K562 (cell line): Measurements from ENCODE around the gene JSRP1. TPM values are rescaled to one million over a fixed set of nuclear protein-coding genes. Genes with fewer than 3 reads are reported as not detected.

Experiments
- ATAC-seq: fragments of 200-7000 bp; cut with Tn5 transposase; 3 replicates; pipeline ENCODE4 v1.9.1; 2020; ENCODE audit warnings: moderate library complexity
- BruUV-seq: library from RNA; stranded (reverse); fragments of 400-500 nt; replicated peaks from 2 replicates; lab custom pipeline; 2021; lab: Mats Ljungman, UMichigan
- CTCF ChIA-PET: fragments of 300-600 bp; formaldehyde crosslinking; extraction: SDS; loops from one replicate; lab custom pipeline; 2021; ENCODE audit warnings: low intra/inter-chr PET ratio; lab: Yijun Ruan, JAX
- POLR2A ChIA-PET: fragments of 300-600, 350-650 bp; sonication (Branson Sonifier 250); formaldehyde crosslinking; extraction: SDS; loops from one replicate; lab custom pipeline; 2021; ENCODE audit warnings: antibody characterized with exemption, inconsistent platforms; lab: Yijun Ruan, JAX
- DNase-seq, 4 experiments: peaks; one replicate each; pipeline versions ENCODE4 v3.0.0 to v3.0.0-alpha.2; 2011 to 2018; ENCODE audit warnings: low spot score in 3 of 4, mixed read lengths in 3 of 4; ENCODE audit errors: extremely low read depth in 1 of 4
- FAIRE-seq: peaks from 2 replicates; lab custom pipeline; 2011; peaks lifted over from hg19 to GRCh38; lab: Jason Lieb, UNC
- H2AFZ ChIP-seq: 2 replicates; pipeline ENCODE4 v1.6.0; 2011; ENCODE audit warnings: low read depth, low read length, control low read depth, inconsistent platforms
- H3K27ac ChIP-seq: fragments of 200-600 bp; 3 replicates; pipeline ENCODE4 v1.8.0; 2011; ENCODE audit warnings: low read depth, mild to moderate bottlenecking, control low read depth, inconsistent platforms, low read length, moderate library complexity, mixed read lengths; ENCODE audit errors: extremely low read depth
- H3K27me3 ChIP-seq, 2 experiments: fragments of 300-600 bp in 1 of 2; 2 replicates in 1 of 2; 3 replicates in 1 of 2; pipeline versions ENCODE4 v1.6.0 to v1.8.0; 2011; ENCODE audit warnings: inconsistent platforms in 2 of 2, low read length in 2 of 2, mild to moderate bottlenecking in 1 of 2, mixed read lengths in 1 of 2, moderate library complexity in 1 of 2; ENCODE audit not compliant: control insufficient read depth in 2 of 2, insufficient read depth in 2 of 2
- H3K36me3 ChIP-seq: fragments of 300-600 bp; 3 replicates; pipeline ENCODE4 v1.8.0; 2011; ENCODE audit warnings: mild to moderate bottlenecking, low read length, inconsistent platforms; ENCODE audit not compliant: control insufficient read depth, insufficient read depth
- H3K4me1 ChIP-seq, 2 experiments: fragments of 200-600 bp in 1 of 2; replicated peaks in 1 of 2; 2 replicates in 1 of 2; 3 replicates in 1 of 2; pipeline versions ENCODE4 v1.5.1 to v1.8.0; 2011; ENCODE audit warnings: inconsistent platforms in 2 of 2, low read length in 2 of 2, mild to moderate bottlenecking in 1 of 2, mixed read lengths in 1 of 2, moderate library complexity in 1 of 2; ENCODE audit not compliant: control insufficient read depth in 2 of 2, insufficient read depth in 2 of 2
- H3K4me2 ChIP-seq: 2 replicates; pipeline ENCODE4 v1.6.1; 2011; ENCODE audit warnings: low read length, control low read depth, inconsistent platforms, mixed read lengths; ENCODE audit not compliant: insufficient read depth
- H3K4me3 ChIP-seq: fragments of 200-600 bp; sonication (generic), shearing (Covaris generic); 2 replicates; pipeline ENCODE4 v1.5.1; 2016; ENCODE audit warnings: control low read depth, inconsistent platforms
- H3K79me2 ChIP-seq: fragments of 200-600 bp; 3 replicates; pipeline ENCODE4 v1.8.0; 2011; ENCODE audit warnings: low read length, inconsistent platforms; ENCODE audit not compliant: control insufficient read depth, insufficient read depth
- H3K9ac ChIP-seq, 2 experiments: 2 replicates each; pipeline versions ENCODE4 v1.6.0 to v1.6.1; 2011; ENCODE audit warnings: low read depth in 2 of 2, low read length in 2 of 2, control low read depth in 1 of 2, inconsistent platforms in 1 of 2, mild to moderate bottlenecking in 1 of 2, mixed read lengths in 1 of 2; ENCODE audit not compliant: insufficient read depth in 1 of 2
- H3K9me1 ChIP-seq: one replicate; pipeline ENCODE4 v1.6.0; 2011; ENCODE audit warnings: inconsistent platforms, mild to moderate bottlenecking, low read length, moderate library complexity; ENCODE audit not compliant: control insufficient read depth, insufficient read depth
- H3K9me3 ChIP-seq: replicated peaks from 2 replicates; pipeline ENCODE4 v1.5.1; 2011; ENCODE audit warnings: low read depth, low read length, inconsistent platforms; ENCODE audit not compliant: control insufficient read depth, insufficient read depth
- H4K20me1 ChIP-seq: replicated peaks from 2 replicates; pipeline ENCODE4 v1.6.1; 2011; ENCODE audit warnings: low read length, inconsistent platforms, mixed read lengths; ENCODE audit not compliant: control insufficient read depth, insufficient read depth
- BRF1 ChIP-seq: IDR thresholded peaks from 3 replicates; pipeline ENCODE4 v1.6.1; 2011; ENCODE audit warnings: borderline replicate concordance, mild to moderate bottlenecking; ENCODE audit not compliant: insufficient read length; ENCODE audit errors: extremely low read depth
- CCNT2 ChIP-seq: IDR thresholded peaks from 2 replicates; pipeline ENCODE4 v1.6.1; 2011; ENCODE audit warnings: borderline replicate concordance, low read depth, mild to moderate bottlenecking, moderate library complexity, mixed read lengths, low read length; ENCODE audit not compliant: insufficient read length; ENCODE audit errors: extremely low read depth
- DDX20 ChIP-seq: fragments of 450-650 bp; IDR thresholded peaks from 2 replicates; pipeline ENCODE4 v1.6.1; 2016; ENCODE audit warnings: missing genetic modification characterization, low read depth, mild to moderate bottlenecking, missing compliant biosample characterization, moderate library complexity
- HMG20B ChIP-seq: fragments of 250-450 bp; sonication (Bioruptor Pico); IDR thresholded peaks from 2 replicates; pipeline ENCODE4 v1.5.0; 2021; ENCODE audit warnings: mild to moderate bottlenecking
- HMGN3 ChIP-seq: IDR thresholded peaks from 2 replicates; pipeline ENCODE4 v1.6.1; 2011; ENCODE audit warnings: borderline replicate concordance, low read depth, mild to moderate bottlenecking, mixed read lengths, low read length; ENCODE audit not compliant: insufficient read length; ENCODE audit errors: extremely low read depth
- JUN ChIP-seq, 2 experiments: sonication (generic) in 1 of 2; formaldehyde crosslinking in 1 of 2; IDR thresholded peaks; 2 replicates each; pipeline versions ENCODE4 v1.6.1 to v1.8.0; 2012 to 2022; ENCODE audit warnings: borderline replicate concordance in 2 of 2, mild to moderate bottlenecking in 2 of 2, improper control_type of control experiment in 1 of 2, low read depth in 1 of 2, low read length in 1 of 2, missing genetic modification reagents in 1 of 2
- MYNN ChIP-seq, 2 experiments: sonication (generic); formaldehyde crosslinking in 1 of 2; IDR thresholded peaks; 2 replicates each; pipeline versions ENCODE4 v1.5.0 to v1.6.1; 2016 to 2020; ENCODE audit warnings: antibody characterized with exemption in 1 of 2, missing genetic modification reagents in 1 of 2
- RBFOX2 ChIP-seq: fragments of 200-400 bp; formaldehyde crosslinking; IDR thresholded peaks from 2 replicates; pipeline ENCODE4 v1.6.1; 2017; ENCODE audit warnings: low read depth, mild to moderate bottlenecking, low read length, moderate library complexity
- RBM22 ChIP-seq: fragments of 200-400 bp; formaldehyde crosslinking; IDR thresholded peaks from 2 replicates; pipeline ENCODE4 v1.6.1; 2018; ENCODE audit warnings: low read length, low read depth; ENCODE audit not compliant: poor library complexity, severe bottlenecking
- SUPT5H ChIP-seq: fragments of 450-650 bp; IDR thresholded peaks from 2 replicates; pipeline ENCODE4 v1.6.1; 2016
- ZNF143 ChIP-seq: sonication (generic); formaldehyde crosslinking; IDR thresholded peaks from 2 replicates; pipeline ENCODE4 v1.9.0; 2022; ENCODE audit warnings: mild to moderate bottlenecking, missing genetic modification reagents
- ZNF324 ChIP-seq: fragments of 250-450 bp; sonication (Bioruptor Pico); IDR thresholded peaks from 2 replicates; pipeline ENCODE4 v1.4.0; 2020; ENCODE audit warnings: mild to moderate bottlenecking
- ZNF551 ChIP-seq: fragments of 250-450 bp; sonication (Bioruptor Pico); IDR thresholded peaks from 2 replicates; pipeline ENCODE4 v1.5.0; 2021; ENCODE audit warnings: mild to moderate bottlenecking, moderate library complexity
- WGBS: fragments of 100-300 bp; shearing (Covaris generic); methylation state at CpG from one replicate; pipeline ENCODE4 v1.1.6; 2016; ENCODE audit warnings: low coverage, mixed read lengths; ENCODE audit not compliant: insufficient coverage; ENCODE audit errors: missing lambda C conversion rate; 5-methylcytosine and 5-hydroxymethylcytosine counted together
- in situ Hi-C: fragments of 300-500 bp; cut with MboI; formaldehyde crosslinking; loops from 4 replicates; pipeline ENCODE4 v1.15.0; 2018; ENCODE audit warnings: inconsistent platforms, mixed read lengths
- intact Hi-C: fragments of 100-400 bp; cut with micrococcal nuclease; formaldehyde crosslinking; loops from 2 replicates; pipeline ENCODE4 v1.14.2; 2022
- polyA plus RNA-seq, 8 experiments: library from polyadenylated mRNA; depleted of rRNA in 4 of 8; stranded (reverse) in 5 of 8; unstranded in 3 of 8; fragments of >200 nt; fragmentation: Nextera tagmentation in 2 of 8; fragmentation: Illumina TruSeq in 1 of 8; extraction: Ambion mirVana in 2 of 8; extraction: Trizol in 1 of 8; gene quantifications; 2 replicates each; pipeline versions ENCODE4 v1.2.1 to v1.2.3, GENCODE V29; 2011 to 2014; ENCODE audit warnings: inconsistent platforms in 1 of 8, missing spikeins in 1 of 8
- total RNA-seq, 7 experiments: library from RNA; depleted of rRNA in 6 of 7; stranded (reverse); fragments of >200 nt in 6 of 7; fragmentation: Illumina TruSeq in 2 of 7; extraction: Trizol in 2 of 7; gene quantifications; 2 replicates each; pipeline versions ENCODE4 v1.2.1 to v1.2.3, GENCODE V29; 2011 to 2021; ENCODE audit warnings: low replicate concordance in 1 of 7
- TF ChIP-seq, protein P1 (sequence below): fragments of 250-450 bp; sonication (Bioruptor Pico); IDR thresholded peaks from 2 replicates; pipeline ENCODE4 v1.6.1; 2021; ENCODE audit warnings: mild to moderate bottlenecking
- TF ChIP-seq, protein P2 (sequence below): fragments of 450-650 bp; IDR thresholded peaks from 2 replicates; pipeline ENCODE4 v1.7.0; 2016; ENCODE audit warnings: borderline replicate concordance
- TF ChIP-seq, protein P3 (sequence below): fragments of 450-650 bp; formaldehyde crosslinking; IDR thresholded peaks from 2 replicates; pipeline ENCODE4 v1.4.0; 2020; ENCODE audit warnings: mild to moderate bottlenecking, mixed read lengths

The JSRP1 gene
- total and polyA plus RNA-seq, 9 of the 15 experiments (the other 6 are each of a cell fraction or from before 2014, with no cell fraction given) = 0.08 to 1.2 (median 0.51) TPM; not detected in 4

DNA sequence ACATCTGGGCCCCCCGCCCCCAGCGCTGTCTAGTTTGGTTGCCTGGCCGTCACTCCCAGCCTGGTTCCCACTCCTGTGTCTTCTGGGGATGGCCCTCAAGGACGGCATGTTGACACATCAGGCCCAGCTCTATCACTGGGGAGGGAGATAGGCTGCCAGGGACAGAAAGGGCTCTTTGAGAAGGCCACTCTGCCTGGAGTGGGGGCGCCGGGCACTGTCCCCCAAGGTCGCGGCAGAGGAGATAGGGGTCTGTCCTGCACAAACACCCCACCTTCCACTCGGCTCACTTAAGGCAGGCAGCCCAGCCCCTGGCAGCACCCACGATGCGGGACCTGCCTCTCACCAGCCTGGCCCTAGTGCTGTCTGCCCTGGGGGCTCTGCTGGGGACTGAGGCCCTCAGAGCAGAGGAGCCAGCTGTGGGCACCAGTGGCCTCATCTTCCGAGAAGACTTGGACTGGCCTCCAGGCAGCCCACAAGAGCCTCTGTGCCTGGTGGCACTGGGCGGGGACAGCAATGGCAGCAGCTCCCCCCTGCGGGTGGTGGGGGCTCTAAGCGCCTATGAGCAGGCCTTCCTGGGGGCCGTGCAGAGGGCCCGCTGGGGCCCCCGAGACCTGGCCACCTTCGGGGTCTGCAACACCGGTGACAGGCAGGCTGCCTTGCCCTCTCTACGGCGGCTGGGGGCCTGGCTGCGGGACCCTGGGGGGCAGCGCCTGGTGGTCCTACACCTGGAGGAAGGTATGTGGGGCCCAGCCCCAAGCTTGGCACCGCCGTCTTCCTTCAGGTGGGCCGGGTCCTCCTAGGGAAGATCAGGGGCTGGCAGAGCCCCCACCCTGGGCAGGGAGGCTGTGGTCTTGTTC is 7.0 kb downstream of the JSRP1 start, which contains the start of gene AMH:
AMH (plus strand) TSS at position 314 of the 857 bp plus-strand sequence; CDS start at position 324, 10 bp downstream.
- no peak for DNase-seq
- ChIA-PET CTCF (no interaction called here), POLR2A (interaction anchor here (0.6 to 3.3 kb wide), 9 partner anchors 10 to 68 kb away, joined by 3 to 35 read pairs (median 4); no protein-coding TSS in a partner anchor)
- Histone ChIP-seq H3K9me3 (no peaks in the 10 kb centered on the region), H3K4me1 (peaks cover 0 to 72% of the 10 kb centered on the region in 2 experiments; a peak in 2 of 5 replicates), H3K79me2 (peaks cover under 1% of the 10 kb centered on the region; the same call in 1 of the 3 replicates), H4K20me1 (no peaks in the 10 kb centered on the region), H3K27me3 (no peaks in the 10 kb centered on the region), H3K4me2 (no peak within 1 kb of the TSS), H3K9ac (no peak within 1 kb of the TSS), H3K36me3 (peaks cover 52% of the 10 kb centered on the region; the same call in 2 of the 3 replicates), H3K4me3 (no peak within 1 kb of the TSS), H3K9me1 (no peaks in the 10 kb centered on the region), H2AFZ (no peak within 1 kb of the TSS), H3K27ac (no peak within 1 kb of the TSS)
- intact Hi-C loops (no loop called here), in situ Hi-C loops (no loop called here)
- ATAC-seq = peak; percentile 43
- BruUV-seq = no TSS peak
- no peak for FAIRE-seq
- 92% methylated on average over 16 of the region's 27 CpGs for WGBS
- TF ChIP-seq JUN (IDR thresholded peaks at IDR 0.05; ENCODE audit: borderline replicate concordance, low read depth, low read length) (no peak), JUN (CRISPR knock-in tag; IDR thresholded peaks at IDR 0.05; ENCODE audit: borderline replicate concordance) (no peak), HMG20B (CRISPR knock-in tag) (no peak), DDX20 (no peak), HMGN3 (peak; percentile 49), RBFOX2 (peak; percentile 55), CCNT2 (peak; percentile 47), ZNF324 (CRISPR knock-in tag) (no peak), RBM22 (peak; percentile 37), MYNN (IDR thresholded peaks at IDR 0.05) (peak; percentile 9), MYNN (CRISPR knock-in tag; IDR thresholded peaks at IDR 0.05) (no peak), BRF1 (no peak), ZNF551 (no peak), SUPT5H (0 out of 2 replicates have a peak, but pooled peaks have one; percentile 17), ZNF143 (CRISPR knock-in tag) (no peak)
- TF ChIP-seq, protein P1, sequence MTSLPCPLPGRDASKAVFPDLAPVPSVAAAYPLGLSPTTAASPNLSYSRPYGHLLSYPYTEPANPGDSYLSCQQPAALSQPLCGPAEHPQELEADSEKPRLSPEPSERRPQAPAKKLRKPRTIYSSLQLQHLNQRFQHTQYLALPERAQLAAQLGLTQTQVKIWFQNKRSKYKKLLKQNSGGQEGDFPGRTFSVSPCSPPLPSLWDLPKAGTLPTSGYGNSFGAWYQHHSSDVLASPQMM (CRISPR knock-in tag) = no peak
- TF ChIP-seq, protein P2, sequence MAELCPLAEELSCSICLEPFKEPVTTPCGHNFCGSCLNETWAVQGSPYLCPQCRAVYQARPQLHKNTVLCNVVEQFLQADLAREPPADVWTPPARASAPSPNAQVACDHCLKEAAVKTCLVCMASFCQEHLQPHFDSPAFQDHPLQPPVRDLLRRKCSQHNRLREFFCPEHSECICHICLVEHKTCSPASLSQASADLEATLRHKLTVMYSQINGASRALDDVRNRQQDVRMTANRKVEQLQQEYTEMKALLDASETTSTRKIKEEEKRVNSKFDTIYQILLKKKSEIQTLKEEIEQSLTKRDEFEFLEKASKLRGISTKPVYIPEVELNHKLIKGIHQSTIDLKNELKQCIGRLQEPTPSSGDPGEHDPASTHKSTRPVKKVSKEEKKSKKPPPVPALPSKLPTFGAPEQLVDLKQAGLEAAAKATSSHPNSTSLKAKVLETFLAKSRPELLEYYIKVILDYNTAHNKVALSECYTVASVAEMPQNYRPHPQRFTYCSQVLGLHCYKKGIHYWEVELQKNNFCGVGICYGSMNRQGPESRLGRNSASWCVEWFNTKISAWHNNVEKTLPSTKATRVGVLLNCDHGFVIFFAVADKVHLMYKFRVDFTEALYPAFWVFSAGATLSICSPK = no peak
- TF ChIP-seq, protein P3, sequence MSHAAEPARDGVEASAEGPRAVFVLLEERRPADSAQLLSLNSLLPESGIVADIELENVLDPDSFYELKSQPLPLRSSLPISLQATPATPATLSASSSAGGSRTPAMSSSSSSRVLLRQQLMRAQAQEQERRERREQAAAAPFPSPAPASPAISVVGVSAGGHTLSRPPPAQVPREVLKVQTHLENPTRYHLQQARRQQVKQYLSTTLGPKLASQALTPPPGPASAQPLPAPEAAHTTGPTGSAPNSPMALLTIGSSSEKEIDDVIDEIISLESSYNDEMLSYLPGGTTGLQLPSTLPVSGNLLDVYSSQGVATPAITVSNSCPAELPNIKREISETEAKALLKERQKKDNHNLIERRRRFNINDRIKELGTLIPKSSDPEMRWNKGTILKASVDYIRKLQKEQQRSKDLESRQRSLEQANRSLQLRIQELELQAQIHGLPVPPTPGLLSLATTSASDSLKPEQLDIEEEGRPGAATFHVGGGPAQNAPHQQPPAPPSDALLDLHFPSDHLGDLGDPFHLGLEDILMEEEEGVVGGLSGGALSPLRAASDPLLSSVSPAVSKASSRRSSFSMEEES (CRISPR knock-in tag) = peak; percentile 1; the same call in 1 of the 2 replicates
